Activated CD8-positive, alpha-beta memory T cell treated with anti-CD3 and anti-CD28 coated beads for 36 hours (primary cell): ENCODE results near the gene PRKCZ. TPM values are rescaled to one million over a fixed set of nuclear protein-coding genes. Genes with fewer than 3 reads are reported as not detected.

ENCODE experiments used
- CTCF ChIA-PET: fragments of 350-600 bp; sonication (Branson Sonifier 250); formaldehyde crosslinking; loops from one replicate; lab custom pipeline; 2021; ENCODE audit warnings: antibody characterized with exemption; lab: Charles Lee
- POLR2A ChIA-PET: fragments of 350-600 bp; sonication (Branson Sonifier 250); formaldehyde crosslinking; loops from one replicate; lab custom pipeline; 2021; ENCODE audit warnings: antibody characterized with exemption; lab: Charles Lee
- total RNA-seq, 2 experiments: library from RNA; stranded (reverse); gene quantifications; one replicate each; pipeline ENCODE4 v1.2.3, GENCODE V29; 2021

PRKCZ gene
- total RNA-seq, 2 experiments from 2014 or later = 12.6 to 13.2 TPM

DNA sequence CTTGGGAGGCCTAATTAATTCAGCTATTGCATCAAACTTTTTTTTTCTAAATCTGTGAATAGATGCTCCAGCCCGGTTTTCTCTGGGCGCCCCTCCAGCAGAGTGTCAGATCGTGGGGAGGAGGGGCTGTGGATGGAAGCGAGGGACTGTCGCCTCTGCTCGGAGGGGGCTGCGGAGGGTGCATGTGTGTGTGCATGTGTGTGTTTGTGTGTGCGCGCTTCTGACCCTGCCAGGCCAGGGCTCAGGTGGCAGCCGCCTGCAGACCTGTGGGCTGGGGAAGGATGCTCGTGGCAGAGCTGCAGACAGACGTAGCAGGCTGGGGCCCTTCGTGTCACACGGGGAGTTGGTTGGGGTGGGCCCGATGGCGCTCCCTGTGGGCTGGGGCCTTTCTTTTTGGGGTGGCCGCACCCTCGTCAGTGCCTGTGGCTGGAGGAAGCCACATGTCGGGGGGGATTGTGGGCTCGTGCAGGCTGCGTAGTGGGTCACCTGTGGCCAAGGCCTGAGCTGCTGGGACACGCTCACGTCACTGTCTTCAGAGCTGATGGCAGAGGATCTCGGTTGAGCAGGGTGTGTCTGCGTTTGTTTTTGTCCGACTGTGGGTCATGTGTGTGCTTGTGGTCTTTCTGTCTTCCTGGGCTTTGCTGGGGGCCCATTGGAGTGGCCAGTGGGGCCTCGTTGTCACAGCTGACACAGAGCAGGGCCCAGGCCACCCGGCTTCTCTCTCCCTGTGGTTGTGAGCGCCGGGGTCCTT lies 180.7 kb downstream of the PRKCZ start:
- CTCF ChIA-PET = interaction anchor here (0.9 to 1.6 kb wide), 4 partner anchors 13 to 151 kb away, joined by 3 to 7 read pairs (median 3); partner anchors contain the start of gene FAAP20
- POLR2A ChIA-PET = interaction anchor here (1.1 to 2.2 kb wide), 3 partner anchors 31 to 84 kb away, joined by 3 to 23 read pairs (median 19); no protein-coding TSS in a partner anchor

DNA sequence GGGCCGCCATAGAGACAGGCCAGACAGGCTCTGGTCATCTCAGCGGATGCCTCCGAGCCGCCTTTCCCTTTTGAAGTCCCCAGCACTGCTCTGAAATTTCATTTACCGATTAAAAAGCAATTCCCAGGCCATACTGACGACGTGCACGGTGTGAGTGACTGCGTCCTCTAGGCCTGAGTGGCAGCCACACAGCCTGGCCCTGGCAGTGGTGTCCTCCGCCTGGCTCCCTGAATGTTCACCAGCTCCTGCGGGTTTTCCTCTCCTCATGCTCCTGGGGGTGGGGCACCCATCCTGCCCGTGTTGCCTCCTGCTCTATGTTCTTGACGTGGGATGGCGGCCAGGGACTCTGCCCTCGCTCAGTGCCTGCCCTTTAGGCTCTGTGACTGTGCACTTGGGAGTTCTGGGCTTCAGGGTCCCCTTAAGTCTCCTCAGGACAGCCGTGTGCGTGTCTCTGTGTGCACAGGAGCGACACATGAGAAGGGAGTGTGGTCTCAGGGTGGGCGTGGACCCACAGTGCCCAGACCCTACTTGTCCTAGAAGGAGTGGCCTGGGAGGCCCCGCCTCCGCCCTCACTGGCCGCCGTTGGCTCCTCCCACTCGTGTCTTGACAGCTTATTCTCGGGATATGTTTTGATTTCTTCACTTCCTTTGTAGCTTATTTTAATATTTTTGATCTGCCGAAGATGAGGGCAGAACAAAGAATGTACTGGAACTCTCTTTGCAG lies 181.5 kb downstream of the PRKCZ start:
- ChIA-PET CTCF (interaction anchor here (0.9 to 1.6 kb wide), 3 partner anchors 26 to 150 kb away, joined by 3 to 7 read pairs (median 3); partner anchors contain the start of gene FAAP20), POLR2A (no interaction called here)

DNA sequence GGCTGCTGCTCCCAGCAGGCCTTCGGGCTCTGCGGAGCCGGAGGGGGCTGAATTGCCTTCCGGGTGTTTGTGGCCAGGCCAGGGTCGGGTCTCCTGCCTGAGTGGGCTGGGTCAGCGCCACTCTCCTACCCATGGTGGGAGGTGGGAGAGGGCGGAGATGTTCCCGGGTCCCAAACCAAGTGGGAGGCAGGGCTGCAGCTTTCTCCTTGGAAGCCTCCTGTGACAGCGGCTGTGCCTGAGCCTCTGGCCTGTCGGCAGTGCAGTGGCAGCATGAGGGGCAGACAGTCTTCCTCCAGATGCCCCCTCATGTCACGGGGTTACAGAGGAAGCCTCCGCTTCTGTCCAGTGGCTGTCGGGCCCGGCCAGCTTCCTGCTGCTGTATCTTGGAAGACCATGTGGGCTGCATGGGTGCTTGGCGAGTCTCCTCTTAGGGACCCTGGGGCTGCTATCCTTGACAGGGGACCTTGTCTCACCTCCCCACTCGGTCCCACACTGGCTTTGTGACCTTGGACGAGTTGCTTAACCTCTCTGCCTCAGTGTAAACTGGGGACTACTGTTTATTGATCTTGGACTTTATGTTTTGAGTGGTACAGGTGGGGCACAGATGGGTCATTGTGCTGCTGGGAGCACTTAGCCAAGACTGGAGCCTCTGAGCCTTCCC lies 182.2 kb downstream of the PRKCZ start:
- POLR2A ChIA-PET = interaction anchor here (0.7 to 1.7 kb wide), 2 partner anchors 68 to 77 kb away, joined by 5 read pairs; no protein-coding TSS in a partner anchor
- CTCF ChIA-PET = interaction anchor here (1.2 to 2.2 kb wide), 3 partner anchors 23 to 37 kb away, joined by 3 to 8 read pairs (median 4); partner anchors contain the start of gene FAAP20

DNA sequence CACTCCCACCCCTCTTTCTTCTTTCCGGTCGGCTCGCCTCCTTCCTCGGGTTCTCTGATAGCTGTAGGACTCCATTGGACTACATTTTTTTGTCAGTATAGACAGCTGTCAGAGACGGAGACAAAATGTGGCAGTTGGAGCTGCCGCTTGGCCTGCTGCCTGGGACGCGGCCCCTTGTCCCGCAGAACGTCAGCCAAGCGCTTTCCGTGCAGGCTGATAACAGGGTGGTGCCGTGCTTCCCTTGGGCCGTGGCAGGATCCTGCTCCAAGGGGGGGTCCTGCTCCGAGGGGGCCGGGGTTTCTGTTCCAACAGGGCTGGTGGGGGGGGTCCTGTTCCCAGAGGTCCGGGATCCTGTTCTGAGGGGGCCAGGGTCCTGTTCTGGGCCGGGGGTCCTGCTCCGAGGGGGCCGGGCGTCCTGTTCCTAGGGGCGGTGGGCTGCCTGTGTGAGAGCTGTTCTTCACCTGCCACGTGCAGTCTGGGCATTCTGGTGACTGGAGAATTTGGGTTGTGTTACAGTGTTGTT lies 182.8 kb downstream of the PRKCZ start:
- ChIA-PET POLR2A (interaction anchor here (0.7 to 1.7 kb wide), 2 partner anchors 68 to 77 kb away, joined by 5 read pairs; no protein-coding TSS in a partner anchor), CTCF (interaction anchor here (0.9 to 2.4 kb wide), 4 partner anchors 22 to 149 kb away, joined by 4 to 8 read pairs (median 6); partner anchors contain the start of gene FAAP20)

DNA sequence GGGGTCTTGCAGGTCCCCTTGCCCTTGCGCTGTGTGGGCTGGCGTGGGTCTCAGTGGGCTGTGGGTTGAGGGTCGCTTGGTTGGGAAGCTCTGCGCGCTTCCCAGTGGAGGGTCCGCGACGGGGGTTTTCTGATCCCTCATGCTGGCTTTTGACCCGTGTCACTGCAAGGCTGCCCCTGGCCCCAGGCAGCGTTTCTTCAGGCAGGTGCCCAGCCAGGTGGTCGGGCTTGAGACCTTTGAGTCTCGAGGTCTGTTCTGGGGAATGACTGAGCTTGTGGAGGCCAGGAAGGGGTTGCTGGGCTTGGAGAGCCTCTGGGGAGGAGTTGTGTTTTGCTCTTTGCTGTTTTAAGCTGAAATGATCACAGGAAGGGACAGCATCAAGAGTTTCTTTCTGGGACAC lies 183.3 kb downstream of the PRKCZ start:
- POLR2A ChIA-PET = interaction anchor here (1.7 kb wide), 1 partner anchor 67 kb away, joined by 5 read pairs; no protein-coding TSS in a partner anchor
- CTCF ChIA-PET = interaction anchor here (0.6 to 2.4 kb wide), 6 partner anchors 22 to 148 kb away, joined by 3 to 8 read pairs (median 4); partner anchors contain the start of gene FAAP20

DNA sequence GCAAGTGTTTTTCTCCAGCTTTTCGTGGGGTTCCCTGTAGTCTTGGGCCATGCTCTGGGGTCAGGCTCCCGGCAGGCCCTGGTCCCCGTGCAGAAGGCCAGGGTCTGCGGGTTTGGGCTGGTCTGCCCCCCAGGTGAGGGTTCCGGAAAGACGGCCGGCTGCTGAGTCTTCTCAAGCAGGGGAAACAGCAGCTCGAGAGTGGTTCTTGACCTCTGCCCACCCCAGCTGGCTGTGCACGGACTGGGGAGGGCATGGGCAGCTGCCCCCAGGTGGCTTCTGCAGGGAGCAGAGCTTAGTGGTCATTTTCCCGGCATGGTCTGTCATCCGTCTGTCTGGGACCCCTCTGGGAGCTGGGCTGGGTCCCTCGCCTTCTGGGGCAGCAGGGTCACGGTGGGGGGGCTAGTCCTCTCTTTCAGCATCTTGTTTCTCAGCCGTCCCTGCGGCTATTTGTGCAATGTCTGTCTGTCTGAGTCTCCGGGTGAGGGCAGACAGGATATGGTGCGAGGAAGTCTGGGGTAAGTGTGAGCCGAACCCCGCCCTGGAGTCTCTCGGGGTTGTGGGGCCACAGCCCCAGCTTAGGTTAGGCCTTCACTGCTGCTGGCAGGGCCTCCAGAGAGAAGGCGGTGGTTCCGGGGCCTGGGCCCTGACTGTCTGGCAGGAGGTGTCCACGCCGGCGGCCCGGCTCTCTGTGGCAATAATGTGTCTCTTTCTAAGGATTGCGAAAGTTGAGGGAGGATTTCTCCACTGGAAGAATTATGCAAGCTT lies 184.0 kb downstream of the PRKCZ start:
- POLR2A ChIA-PET = interaction anchor here (1.1 to 1.7 kb wide), 3 partner anchors 22 to 66 kb away, joined by 3 to 5 read pairs (median 3); no protein-coding TSS in a partner anchor
- CTCF ChIA-PET = interaction anchor here (0.6 to 2.4 kb wide), 10 partner anchors 21 to 148 kb away, joined by 3 to 8 read pairs (median 4); partner anchors contain the start of gene FAAP20

DNA sequence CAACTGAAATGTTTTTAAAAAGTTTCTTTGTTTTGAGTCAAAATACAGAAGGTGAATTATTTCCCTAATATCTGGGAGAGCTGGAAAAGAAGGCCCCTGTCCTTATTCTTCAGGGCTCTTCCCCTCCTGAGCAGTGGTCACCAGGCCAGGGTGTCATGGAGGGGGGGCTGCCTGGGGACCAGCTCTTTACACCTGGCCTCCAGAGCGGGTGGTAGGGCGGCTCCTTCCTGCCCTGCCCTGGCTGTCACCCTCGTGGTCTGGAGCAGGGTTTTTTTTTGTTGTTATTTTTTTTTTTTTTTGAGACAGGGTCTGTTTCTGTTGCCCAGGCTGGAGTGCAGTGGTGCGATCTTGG lies 184.5 kb downstream of the PRKCZ start:
- POLR2A ChIA-PET = interaction anchor here (0.7 to 1.3 kb wide), 3 partner anchors 21 to 65 kb away, joined by 3 to 4 read pairs (median 3); no protein-coding TSS in a partner anchor
- CTCF ChIA-PET = interaction anchor here (0.8 to 2.4 kb wide), 7 partner anchors 35 to 148 kb away, joined by 3 to 7 read pairs (median 4); partner anchors contain the start of gene FAAP20

Other genes with a start within 250 kb of the PRKCZ start
- gene GNB1, start 159.3 kb upstream of the PRKCZ start, total RNA-seq = 100 to 1,000 TPM; 420 to 435 TPM
- gene CALML6, start 135.2 kb upstream of the PRKCZ start, total RNA-seq = under 1 TPM; 0.72 to 0.78 TPM
- gene TMEM52, start 131.1 kb upstream of the PRKCZ start, total RNA-seq = 1 to 10 TPM in 1 of 2 experiments, under 1 TPM in 1; 0.80 to 1.4 TPM
- not detected for gene CFAP74, start 46.6 kb upstream of the PRKCZ start, total RNA-seq
- not detected for gene GABRD, start 31.1 kb upstream of the PRKCZ start, total RNA-seq
- 10 to 100 TPM; 64.3 to 68.8 TPM for gene FAAP20, start 144.4 kb downstream of the PRKCZ start, total RNA-seq
- 10 to 100 TPM; 29.9 to 30.2 TPM for gene SKI, start 177.9 kb downstream of the PRKCZ start, total RNA-seq